HG03457 (cell line): Measurements from ENCODE around the gene MICB.
A peak's percentile ranks its signal among the peaks of the same experiment; 100 is the strongest.

Source experiments
- ATAC-seq: cut with Tn5 transposase; IDR thresholded peaks from one replicate; pipeline ENCODE4 v1.9.1; 2021; ENCODE audit warnings: moderate number of reproducible peaks; ENCODE audit not compliant: unreplicated experiment

The MICB gene

GRCh38 chr6:31559606-31559957 lies 61.6 kb downstream of the MICB start:
- ATAC-seq = no peak

GRCh38 chr6:31559958-31560696 lies 62.2 kb downstream of the MICB start:
- peak; percentile 38 for ATAC-seq

- ATAC-seq = no peak
Observed at GRCh38 chr6:31560697-31561058, 62.7 kb downstream of the MICB start.
